Stomach (tissue), 4 donors: ENCODE measurements around the gene TPPP.
A peak's percentile ranks its signal among the peaks of the same experiment; 100 is the strongest.

Experiments used
- EP300 ChIP-seq: sonication (generic); formaldehyde crosslinking; IDR thresholded peaks from one replicate; pipeline ENCODE4 v1.6.1; 2017; ENCODE audit warnings: antibody characterized with exemption
- POLR2A ChIP-seq, 4 donors: fragments of 450-650 bp; IDR thresholded peaks; one replicate each; pipeline ENCODE4 v1.6.1; 2016; ENCODE audit warnings: antibody characterized with exemption in 4 of 4, control low read depth in 2 of 4, mild to moderate bottlenecking in 1 of 4, moderate library complexity in 1 of 4
- POLR2AphosphoS5 ChIP-seq, 3 donors: sonication (generic); formaldehyde crosslinking; IDR thresholded peaks; one replicate each; pipeline ENCODE4 v1.6.1; 2016; ENCODE audit warnings: antibody characterized with exemption in 3 of 3
- TF ChIP-seq, protein P1 (sequence below), 7 experiments: fragments of 450-650 bp in 4 of 7; fragments of 200-600 bp in 3 of 7; sonication (generic) in 3 of 7; IDR thresholded peaks; one replicate each; pipeline ENCODE4 v1.5.1; 2016 to 2019; ENCODE audit warnings: antibody characterized with exemption in 7 of 7, control low read depth in 2 of 7, mild to moderate bottlenecking in 1 of 7

DNA sequence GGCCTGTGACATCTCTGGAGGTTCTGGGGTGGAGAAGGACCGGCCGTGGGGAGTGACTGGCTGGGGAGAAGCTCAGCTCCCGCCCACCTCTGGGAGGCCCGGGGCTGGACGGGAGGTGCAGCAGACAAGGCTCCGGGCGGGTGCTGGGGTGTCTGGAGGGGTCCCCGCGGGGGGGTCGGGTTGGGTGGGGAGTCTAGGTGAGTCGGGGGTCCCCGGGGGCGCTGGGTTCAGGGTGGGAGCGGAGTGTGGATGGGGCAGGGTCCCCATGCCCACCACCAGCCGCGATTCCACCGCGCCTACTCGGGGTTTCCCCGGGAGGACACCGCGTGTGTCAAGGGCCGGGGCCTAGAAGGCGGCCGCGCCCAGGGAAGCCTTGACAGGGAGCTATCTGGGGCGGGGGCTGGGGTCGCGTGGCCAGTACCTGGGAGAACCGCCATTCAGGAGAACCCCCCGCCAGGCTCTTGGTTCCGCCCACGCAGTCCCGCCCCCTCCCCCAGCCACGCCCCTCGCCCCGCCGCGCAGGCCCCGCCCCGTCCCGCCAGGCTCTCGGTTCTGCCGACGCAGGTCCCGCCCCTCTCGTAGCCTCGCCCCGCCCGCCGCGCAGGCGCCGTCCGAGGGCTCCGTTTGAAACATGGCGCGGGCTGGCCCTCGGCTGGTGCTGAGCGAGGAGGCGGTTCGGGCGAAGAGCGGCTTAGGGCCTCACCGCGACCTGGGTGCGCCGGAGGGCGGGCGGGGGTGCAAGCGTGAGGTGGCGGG lies 81.2 kb downstream of the TPPP start, which contains the start of gene CEP72:
- TF ChIP-seq, protein P1, sequence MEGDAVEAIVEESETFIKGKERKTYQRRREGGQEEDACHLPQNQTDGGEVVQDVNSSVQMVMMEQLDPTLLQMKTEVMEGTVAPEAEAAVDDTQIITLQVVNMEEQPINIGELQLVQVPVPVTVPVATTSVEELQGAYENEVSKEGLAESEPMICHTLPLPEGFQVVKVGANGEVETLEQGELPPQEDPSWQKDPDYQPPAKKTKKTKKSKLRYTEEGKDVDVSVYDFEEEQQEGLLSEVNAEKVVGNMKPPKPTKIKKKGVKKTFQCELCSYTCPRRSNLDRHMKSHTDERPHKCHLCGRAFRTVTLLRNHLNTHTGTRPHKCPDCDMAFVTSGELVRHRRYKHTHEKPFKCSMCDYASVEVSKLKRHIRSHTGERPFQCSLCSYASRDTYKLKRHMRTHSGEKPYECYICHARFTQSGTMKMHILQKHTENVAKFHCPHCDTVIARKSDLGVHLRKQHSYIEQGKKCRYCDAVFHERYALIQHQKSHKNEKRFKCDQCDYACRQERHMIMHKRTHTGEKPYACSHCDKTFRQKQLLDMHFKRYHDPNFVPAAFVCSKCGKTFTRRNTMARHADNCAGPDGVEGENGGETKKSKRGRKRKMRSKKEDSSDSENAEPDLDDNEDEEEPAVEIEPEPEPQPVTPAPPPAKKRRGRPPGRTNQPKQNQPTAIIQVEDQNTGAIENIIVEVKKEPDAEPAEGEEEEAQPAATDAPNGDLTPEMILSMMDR (IDR thresholded peaks at IDR 0.05), result no peak
- no peak for TF ChIP-seq EP300
- no peak for TF ChIP-seq POLR2A (IDR thresholded peaks at IDR 0.05)
- peak; percentile 9 to 58 (median 55) for TF ChIP-seq POLR2AphosphoS5 (IDR thresholded peaks at IDR 0.05)
